NCI-H748 treated with DMSO at 0.1 percent for 48 hours (cell line): Measurements from ENCODE around the gene INAVA.

Source experiments
- DNase-seq: peaks from one replicate; lab custom pipeline; 2025; lab: John Stamatoyannopoulos, UW

The INAVA gene

DNA sequence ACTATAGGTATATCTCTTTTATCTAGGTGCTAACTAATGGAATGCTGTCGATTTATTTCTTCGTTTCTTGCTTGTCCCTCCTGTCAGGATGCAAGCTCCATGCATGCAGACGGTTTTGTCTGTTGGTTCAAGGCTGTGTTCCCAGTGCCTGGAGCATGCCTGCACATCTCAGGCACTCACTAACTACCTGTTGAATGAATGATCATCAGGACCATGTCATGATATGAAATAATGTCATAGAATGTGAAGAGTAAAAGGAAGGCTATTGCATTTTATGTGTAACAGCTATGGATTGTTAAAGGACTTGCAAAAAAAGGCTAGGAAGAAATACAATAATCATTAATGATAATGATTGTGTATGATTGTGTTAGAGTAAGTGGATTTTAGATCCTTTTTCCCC lies 17.7 kb upstream of the INAVA start:
- DNase-seq: no peak

GRCh38 chr1:200877839-200878551 lies 16.7 kb upstream of the INAVA start:
- DNase-seq: no peak

- no peak for DNase-seq
These were observed 14.5 kb upstream of the INAVA start for GRCh38 chr1:200880212-200880611.

GRCh38 chr1:200883118-200883517 lies 11.6 kb upstream of the INAVA start:
- no peak for DNase-seq

DNA sequence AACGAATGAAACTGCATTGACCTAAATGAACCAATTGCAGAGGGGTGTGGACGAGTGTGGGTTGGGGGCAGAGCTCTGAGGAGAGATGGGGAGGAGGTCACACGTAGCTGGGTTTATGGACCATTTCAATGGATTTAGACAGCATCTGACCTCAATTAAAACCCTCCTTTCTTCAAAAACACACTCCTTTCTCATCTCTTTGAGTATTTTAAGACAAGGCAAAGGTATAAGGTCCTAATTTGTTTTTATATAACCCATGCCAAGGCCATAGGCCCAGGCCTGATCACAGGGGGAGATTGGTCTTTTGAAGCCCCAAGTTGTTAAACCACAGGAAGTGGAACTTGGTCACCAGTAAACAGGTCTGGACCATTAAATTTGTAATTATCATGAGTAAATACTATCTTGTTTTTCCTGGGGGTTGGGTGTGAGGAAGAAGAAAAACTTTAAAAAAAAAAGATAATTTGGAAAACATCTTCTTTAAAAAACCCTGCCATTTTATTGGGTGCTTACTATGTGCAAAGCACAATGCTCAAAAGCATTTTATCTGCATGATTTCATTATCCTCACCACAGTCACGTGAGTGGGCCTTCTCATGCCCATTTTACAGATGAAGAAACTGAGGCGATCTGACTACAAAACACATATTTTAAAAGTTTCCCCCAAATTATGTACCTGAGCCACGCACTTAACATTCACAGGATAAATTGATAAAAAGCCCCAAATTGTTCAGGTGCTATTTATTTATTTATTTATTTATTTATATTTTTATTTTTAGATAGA lies 8.9 kb upstream of the INAVA start:
- DNase-seq: no peak

GRCh38 chr1:200886594-200886993 lies 8.1 kb upstream of the INAVA start:
- DNase-seq: no peak

- no peak for DNase-seq
These were observed 7.7 kb upstream of the INAVA start for GRCh38 chr1:200887036-200887435.

- no peak for DNase-seq
These were observed 6.8 kb upstream of the INAVA start for GRCh38 chr1:200887772-200888348.

DNA sequence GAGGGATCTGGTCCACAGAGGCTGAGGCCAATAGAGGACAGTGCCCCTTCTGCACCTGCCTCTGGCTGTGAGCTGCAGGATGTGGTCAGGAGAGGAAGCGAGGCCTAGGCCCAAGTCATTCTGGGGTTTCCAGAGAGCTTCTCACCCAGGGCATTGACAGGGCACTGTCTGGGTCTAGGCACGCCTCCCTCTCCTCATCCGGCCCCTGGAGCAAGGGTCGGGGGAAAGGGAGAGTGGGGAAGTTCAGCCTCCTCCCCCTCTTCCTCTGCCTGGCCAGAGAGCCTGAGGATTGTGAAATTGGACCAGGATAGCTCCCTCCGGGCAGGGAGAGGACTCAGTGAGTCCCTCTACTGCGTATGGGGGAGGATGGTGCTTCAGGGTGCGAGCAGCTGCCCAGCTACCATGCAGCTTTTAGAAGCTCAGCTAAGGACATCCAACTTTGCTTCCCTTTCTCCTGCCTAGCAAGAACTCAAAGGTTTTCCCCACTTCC lies 6.3 kb upstream of the INAVA start:
- DNase-seq: no peak

DNA sequence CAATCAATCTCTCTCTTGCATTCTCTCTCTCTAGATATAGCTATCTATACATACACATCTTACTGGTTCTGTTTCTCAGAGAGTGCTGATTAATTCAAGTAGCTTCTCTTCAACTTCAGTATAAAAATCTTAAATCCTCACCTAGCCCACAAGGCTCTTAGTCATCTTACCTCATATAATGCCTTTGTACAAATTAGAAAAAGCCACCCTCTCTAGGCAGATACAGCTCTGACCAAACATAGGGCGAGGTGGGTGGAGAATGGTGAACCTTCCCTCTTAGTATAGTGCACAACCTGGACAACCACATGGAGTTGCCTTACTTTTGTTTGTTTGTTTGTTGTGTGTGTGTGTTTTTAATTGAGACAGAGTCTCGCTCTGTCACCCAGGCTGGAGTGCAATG lies 5.1 kb upstream of the INAVA start:
- no peak for DNase-seq

- no peak for DNase-seq
These were observed 4.7 kb upstream of the INAVA start for GRCh38 chr1:200890027-200890426.

DNA sequence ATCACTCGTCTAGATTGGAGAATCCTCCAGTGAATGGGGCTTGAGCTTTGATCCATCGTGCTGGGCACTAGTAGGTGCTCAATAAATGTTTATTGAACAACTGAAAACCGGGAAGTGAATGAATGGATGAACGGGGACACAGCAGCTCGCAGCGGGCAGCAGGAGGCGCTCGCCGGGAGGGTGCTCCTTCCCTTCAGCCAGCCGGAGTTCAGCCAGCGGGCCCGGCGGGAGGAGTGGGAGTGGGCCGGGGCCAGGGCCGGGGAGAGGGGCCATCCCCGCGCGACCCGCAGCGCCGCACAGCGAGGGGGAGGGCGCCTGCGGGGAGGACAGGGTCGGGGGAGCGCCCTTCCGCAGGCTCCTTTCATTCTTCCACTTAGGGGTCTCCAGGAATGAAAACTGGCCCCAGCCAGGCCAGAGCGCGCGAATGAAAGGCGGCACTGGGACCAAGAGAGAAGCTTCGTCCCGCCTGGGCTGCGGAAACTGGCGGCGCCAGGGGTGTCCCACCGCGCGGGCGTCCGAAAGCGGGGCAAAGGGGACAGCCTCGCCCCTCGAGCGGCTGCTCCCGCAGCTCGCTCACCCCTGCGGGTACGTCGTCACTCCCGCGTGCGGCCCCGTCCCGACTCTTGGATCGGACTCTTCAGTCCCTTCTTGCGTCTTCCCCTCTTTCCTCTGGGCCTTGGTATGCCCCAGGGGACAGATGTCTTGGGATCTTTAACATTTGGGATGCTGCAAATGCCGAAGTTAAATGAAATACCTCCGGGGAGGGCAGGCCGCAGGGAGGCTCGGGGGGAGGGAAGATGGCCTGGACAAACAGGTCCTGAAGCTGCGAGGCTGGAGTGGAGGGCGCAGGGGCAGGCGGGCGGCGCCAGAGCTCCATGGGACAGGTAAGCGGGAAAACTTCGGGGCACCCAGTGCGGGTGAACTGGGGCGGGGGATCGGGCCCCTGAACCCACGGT lies 3.6 kb upstream of the INAVA start:
- DNase-seq: no peak

- DNase-seq: no peak
These were observed 2.9 kb upstream of the INAVA start for GRCh38 chr1:200891774-200892157.

DNA sequence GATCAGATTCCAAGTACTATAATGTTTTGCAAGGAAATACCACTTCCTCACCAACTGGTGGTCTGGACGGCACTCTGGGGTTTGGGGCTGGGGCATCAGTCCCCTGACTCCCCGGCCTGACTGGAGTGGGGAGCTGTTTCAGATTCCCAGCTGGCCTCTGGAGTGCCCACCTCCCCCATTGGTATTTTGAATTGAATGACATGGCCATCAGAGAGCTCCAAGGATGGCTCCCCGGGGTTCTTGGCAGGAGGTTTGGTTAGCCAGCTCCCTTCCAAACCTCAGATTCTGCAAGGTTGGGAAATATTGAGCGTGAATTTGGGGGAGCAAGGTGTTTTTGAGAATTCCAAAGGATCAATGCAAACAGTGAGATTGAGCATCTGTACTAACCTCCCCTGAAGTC lies 2.2 kb upstream of the INAVA start:
- no peak for DNase-seq

DNA sequence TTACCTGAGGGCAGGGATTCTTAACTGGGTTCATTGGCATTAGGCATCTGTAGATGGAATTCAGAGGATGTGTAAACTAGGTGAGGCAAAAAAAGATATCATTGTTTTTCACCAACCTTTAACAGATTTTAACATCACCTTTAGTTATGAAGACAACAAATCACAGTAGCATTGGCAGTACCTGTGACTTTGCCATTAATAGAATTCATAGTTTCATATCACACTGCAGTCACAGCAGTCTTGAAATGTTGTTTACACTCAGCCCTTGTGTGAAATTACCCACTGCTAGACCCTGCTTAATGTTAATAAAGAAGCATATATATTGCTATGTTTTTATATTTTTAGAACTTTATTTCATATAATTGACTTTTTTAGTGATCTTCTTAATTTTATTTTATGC lies 1.7 kb upstream of the INAVA start:
- DNase-seq: no peak

GRCh38 chr1:200893411-200893901 lies 1.2 kb upstream of the INAVA start:
- no peak for DNase-seq

DNA sequence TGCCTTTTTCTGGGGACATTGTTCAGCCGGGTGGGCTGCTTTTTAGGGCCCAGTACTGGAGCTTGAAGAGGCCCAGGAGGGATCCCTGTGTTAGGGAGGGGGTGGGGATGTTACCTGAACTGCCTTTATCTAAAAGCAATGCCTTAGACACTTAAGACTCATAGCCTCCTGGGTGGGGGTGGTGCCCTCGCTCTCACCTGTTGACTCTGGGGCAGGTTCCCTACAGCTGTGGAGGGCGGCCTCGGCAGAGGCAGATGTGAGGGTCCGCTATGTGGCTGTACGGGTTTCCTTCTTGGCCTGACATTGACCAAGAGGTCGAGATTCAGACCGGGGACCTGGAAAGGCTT lies 716 bp downstream of the INAVA start:
- no peak for DNase-seq

- no peak for DNase-seq
These were observed 1.3 kb downstream of the INAVA start for GRCh38 chr1:200895801-200896530.

DNA sequence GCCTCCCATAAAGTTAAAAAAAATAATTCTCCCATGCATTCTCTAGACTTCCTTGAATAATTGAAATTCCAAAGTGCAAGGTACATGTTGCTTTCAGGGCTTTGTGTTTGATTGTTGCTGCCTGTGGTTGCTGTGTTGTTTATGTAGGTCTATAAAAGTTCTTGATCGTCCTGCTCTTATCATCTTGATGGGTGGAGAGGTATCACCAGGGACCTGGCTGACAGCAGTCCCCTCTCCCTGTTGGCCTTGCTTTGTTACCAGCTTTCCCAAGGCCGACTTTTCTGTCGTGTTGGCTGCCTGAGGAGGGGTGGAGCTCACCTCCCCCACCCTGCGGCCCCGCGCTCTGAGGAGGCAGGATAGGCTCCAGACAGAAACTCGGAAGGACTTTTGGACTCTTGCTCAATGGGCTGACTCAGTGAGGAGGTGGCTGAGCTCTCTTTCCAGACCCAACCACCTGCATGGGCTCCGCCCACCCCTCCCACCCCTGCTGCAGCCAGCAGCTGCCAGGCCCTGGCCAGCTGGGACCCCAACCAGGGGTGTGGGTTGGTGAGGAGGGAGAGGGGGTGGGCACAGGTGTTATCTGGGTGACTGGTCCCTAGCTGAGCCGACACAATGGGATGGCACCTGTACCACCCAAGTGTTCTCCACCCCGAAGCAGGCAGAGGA lies 2.0 kb downstream of the INAVA start:
- no peak for DNase-seq

- DNase-seq: no peak
These were observed 2.6 kb downstream of the INAVA start for GRCh38 chr1:200897259-200897658.

DNA sequence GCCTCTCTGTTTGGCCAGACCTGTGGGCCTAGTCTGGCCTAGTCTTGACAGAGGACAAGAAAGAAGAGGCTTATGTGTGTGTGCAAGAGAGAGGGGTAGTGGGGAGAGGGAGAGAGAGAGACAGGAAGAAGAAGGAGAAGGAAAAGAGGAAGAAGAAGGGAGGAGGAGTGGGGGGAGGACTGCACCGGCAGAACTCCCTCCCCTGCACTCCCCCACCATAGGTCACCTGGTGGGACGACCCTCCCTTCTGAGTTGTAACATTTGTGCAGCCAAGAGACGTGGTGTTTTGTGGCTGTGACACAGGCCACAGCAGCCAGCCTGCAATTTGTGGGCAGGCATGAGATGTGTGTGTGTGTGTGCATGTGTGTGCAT lies 4.3 kb downstream of the INAVA start:
- no peak for DNase-seq
